ENCODE data around the gene RPS17.
A peak's percentile ranks its signal among the peaks of the same experiment; 100 is the strongest.

RPS17 gene

DNA sequence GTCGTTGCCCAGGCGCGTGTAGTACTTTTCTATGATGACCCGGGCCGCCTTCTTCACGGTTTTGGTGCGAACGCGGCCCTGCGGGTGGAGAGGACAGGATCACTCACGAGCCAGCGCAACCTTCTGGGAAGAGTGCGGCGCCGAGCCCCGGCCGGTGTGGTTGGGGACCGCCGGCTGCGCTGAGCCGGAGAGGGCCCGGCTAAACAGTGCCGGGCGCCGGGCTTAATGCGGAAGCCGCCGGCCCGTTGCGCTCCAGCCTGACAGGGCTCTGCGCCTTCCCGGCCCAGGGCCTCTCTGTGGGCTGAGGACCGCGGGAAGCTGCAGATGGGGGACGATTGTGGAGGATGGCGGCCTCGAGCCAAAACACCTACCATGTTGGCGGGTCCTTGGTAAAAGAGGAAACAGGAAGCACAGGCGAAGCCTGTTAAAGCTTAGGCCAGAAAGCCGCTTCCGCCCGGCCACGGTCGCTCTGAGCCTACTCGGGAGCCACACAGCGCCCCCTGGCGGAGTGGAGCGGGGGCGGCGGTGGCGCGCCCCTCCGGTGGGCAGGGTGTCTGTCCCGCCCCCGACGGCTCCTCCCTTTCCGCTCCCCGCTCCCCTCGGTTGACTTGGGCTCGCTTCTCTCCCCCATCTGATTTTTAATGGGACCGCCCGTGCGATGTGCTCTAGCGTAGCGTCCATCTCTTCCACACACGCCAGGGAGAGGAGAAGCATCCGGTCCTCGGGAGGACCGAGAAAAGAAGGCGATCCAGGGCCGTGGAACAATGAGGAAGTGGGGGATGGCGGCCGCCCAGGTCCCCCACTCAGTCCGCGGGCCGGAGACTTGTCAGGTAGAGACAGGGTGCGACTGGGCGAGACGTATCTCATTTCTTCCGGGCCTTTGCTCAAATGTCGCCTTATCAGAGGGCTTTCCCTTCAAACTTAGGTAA, at the start of gene RPS17:
TSS of gene RPS17 (minus strand) at position 403 of the 929 bp plus-strand sequence. CDS start at position 374, 29 bp downstream.
- Mint-ChIP-seq H3K36me3 (ENCODE audit: low read depth) (peaks cover 59% of the 10 kb centered on the region), H3K4me3 (peak within 1 kb of the TSS; percentile 99)

DNA sequence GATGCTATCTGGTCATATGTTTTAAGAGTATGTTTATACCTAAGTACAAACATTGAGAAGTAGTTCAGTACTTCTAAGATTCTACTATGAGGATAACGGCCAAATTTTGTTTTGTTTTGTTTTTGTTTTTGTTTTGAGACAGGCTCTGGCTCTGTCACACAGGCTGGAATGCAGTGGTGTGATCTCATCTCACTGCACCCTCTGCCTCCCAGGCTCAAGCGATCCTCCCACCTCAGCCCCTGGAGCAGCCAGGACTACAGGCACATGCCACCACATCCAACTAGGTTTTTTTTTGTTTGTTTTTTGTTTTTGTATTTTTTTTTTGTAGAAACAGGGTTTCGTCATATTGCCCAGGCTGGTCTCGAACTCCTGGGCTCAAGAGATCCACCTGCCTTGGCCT, 47.5 kb upstream of the RPS17 start:
- Mint-ChIP-seq H3K9me3 (no peaks in the 10 kb centered on the region), H3K27ac (no peak overlapping the region), H3K4me3 (no peak overlapping the region), H3K36me3 (ENCODE audit: low read depth) (no peaks in the 10 kb centered on the region), H3K27me3 (peaks cover 13% of the 10 kb centered on the region), H3K4me1 (ENCODE audit: low read depth) (no peaks in the 10 kb centered on the region)
- no peak for DNase-seq

More for the DNA sequence above, at the start of gene RPS17:
- Mint-ChIP-seq H3K27me3 (no peaks in the 10 kb centered on the region), H3K9me3 (no peaks in the 10 kb centered on the region), H3K4me1 (ENCODE audit: low read depth) (peaks cover 34% of the 10 kb centered on the region), H3K27ac (peak within 1 kb of the TSS; percentile 98)
- DNase-seq: peak; percentile 99

DNA sequence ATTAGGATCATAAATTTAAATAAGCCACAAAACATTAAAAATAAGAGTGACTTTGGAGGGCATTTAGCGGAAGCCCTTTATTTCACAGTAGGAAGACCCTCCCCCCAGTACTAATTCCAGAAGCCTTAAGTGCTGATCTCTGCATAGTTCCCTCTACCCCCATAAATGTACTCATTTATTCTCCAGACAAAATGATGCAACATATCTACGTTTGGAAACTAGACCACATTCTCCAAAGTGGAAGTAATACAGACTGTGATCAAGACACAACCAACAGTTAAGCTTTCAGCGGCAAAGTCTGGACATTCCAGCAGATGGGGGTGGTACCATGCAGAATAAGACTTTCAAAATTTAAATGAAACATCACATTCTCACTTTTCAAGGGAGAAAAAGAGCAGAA, 44.8 kb upstream of the RPS17 start:
- no peak for DNase-seq
- H3K4me3 Mint-ChIP-seq: no peak overlapping the region
- H3K27ac Mint-ChIP-seq: no peak overlapping the region
- no peaks in the 10 kb centered on the region for H3K36me3 Mint-ChIP-seq (ENCODE audit: low read depth)
- no peaks in the 10 kb centered on the region for H3K9me3 Mint-ChIP-seq
- H3K27me3 Mint-ChIP-seq: peaks cover 18% of the 10 kb centered on the region
- H3K4me1 Mint-ChIP-seq (ENCODE audit: low read depth): no peaks in the 10 kb centered on the region

DNA sequence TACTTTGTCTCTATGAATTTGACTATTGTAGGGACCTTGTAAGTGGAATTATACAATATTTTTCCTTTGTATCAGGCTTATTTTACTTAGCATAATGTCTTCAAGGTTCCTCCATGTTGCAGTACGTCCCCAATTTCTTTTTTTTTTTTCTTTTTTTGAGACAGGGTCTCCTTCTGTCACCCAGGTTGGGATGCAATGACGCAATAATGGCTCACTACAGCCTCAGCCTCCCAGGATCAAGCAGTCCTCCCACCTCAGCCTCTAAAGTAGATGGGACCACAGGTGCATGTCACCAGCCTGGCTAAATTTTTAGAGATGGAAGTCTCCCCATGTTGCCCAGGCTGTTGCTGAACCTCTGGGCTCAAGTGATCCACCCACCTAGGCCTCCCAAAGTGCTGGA, 40.5 kb upstream of the RPS17 start:
- Mint-ChIP-seq H3K27me3 (peaks cover 16% of the 10 kb centered on the region), H3K4me1 (ENCODE audit: low read depth) (no peaks in the 10 kb centered on the region), H3K27ac (no peak overlapping the region), H3K4me3 (no peak overlapping the region), H3K9me3 (no peaks in the 10 kb centered on the region), H3K36me3 (ENCODE audit: low read depth) (no peaks in the 10 kb centered on the region)
- DNase-seq: no peak

GRCh38 chr15:82575335-82575734, 35.1 kb upstream of the RPS17 start:
- H3K4me1 Mint-ChIP-seq (ENCODE audit: low read depth): no peaks in the 10 kb centered on the region
- no peaks in the 10 kb centered on the region for H3K36me3 Mint-ChIP-seq (ENCODE audit: low read depth)
- H3K27ac Mint-ChIP-seq: no peak overlapping the region
- peaks cover 37% of the 10 kb centered on the region for H3K27me3 Mint-ChIP-seq
- H3K4me3 Mint-ChIP-seq: no peak overlapping the region
- DNase-seq: no peak
- H3K9me3 Mint-ChIP-seq: no peaks in the 10 kb centered on the region

- Mint-ChIP-seq H3K27me3 (peaks cover 37% of the 10 kb centered on the region), H3K9me3 (no peaks in the 10 kb centered on the region), H3K36me3 (ENCODE audit: low read depth) (no peaks in the 10 kb centered on the region), H3K4me1 (ENCODE audit: low read depth) (no peaks in the 10 kb centered on the region), H3K4me3 (no peak overlapping the region), H3K27ac (no peak overlapping the region)
- DNase-seq: no peak
Observed at GRCh38 chr15:82572986-82573385, 32.7 kb upstream of the RPS17 start.

DNA sequence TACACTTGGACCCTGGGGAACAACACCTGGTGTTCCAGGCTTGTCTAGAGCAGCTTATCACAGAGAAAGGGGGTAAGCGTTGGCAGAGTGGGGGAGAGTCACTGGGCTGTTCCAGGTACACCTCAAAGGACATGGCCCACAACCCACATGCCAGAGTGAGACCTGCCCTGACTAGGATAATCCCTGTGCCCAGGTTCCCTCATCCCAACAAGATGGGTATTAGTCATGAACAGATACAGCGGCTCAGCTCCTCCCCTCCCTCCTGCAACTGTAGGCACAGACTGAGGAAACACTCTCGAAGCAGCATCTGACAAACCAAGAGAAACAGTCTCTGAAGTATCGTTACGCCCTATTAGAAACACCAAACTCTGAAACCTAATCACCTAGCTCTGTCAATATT, 32.1 kb upstream of the RPS17 start:
- Mint-ChIP-seq H3K9me3 (no peaks in the 10 kb centered on the region), H3K36me3 (ENCODE audit: low read depth) (no peaks in the 10 kb centered on the region), H3K27me3 (peaks cover 37% of the 10 kb centered on the region), H3K27ac (no peak overlapping the region), H3K4me1 (ENCODE audit: low read depth) (no peaks in the 10 kb centered on the region), H3K4me3 (no peak overlapping the region)
- DNase-seq: no peak

DNA sequence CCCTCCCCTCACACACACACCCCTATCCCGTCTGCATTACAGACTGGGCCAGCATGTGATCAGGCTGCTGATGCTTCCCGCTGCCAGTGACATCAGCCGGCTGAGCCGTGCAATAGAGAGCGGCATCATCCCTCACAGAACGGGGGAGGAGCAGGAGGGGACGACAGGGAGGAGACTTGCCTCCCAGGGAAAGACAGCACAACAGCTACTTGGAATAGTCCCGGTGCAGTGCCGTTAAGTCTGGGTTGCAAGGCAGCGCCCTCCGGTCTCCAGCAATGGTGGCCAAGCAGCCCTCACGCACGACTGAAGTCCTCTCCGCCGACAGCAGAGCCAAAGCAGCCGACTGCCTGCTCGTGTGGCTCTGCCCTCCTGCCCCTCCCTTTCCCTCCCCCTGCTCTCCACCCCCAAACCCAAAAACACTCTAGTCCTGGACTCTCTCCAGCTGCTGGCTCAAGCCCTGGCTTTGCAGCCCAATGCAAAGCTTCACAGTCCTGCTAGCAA, 31.5 kb upstream of the RPS17 start:
- H3K27me3 Mint-ChIP-seq: peaks cover 40% of the 10 kb centered on the region
- DNase-seq: no peak
- no peaks in the 10 kb centered on the region for H3K4me1 Mint-ChIP-seq (ENCODE audit: low read depth)
- H3K36me3 Mint-ChIP-seq (ENCODE audit: low read depth): no peaks in the 10 kb centered on the region
- no peak overlapping the region for H3K27ac Mint-ChIP-seq
- no peaks in the 10 kb centered on the region for H3K9me3 Mint-ChIP-seq
- H3K4me3 Mint-ChIP-seq: no peak overlapping the region

GRCh38 chr15:82570721-82571508, 30.7 kb upstream of the RPS17 start:
- no peaks in the 10 kb centered on the region for H3K9me3 Mint-ChIP-seq
- no peaks in the 10 kb centered on the region for H3K4me1 Mint-ChIP-seq (ENCODE audit: low read depth)
- no peak for DNase-seq
- no peak overlapping the region for H3K4me3 Mint-ChIP-seq
- H3K27ac Mint-ChIP-seq: no peak overlapping the region
- no peaks in the 10 kb centered on the region for H3K36me3 Mint-ChIP-seq (ENCODE audit: low read depth)
- H3K27me3 Mint-ChIP-seq: peaks cover 40% of the 10 kb centered on the region

DNA sequence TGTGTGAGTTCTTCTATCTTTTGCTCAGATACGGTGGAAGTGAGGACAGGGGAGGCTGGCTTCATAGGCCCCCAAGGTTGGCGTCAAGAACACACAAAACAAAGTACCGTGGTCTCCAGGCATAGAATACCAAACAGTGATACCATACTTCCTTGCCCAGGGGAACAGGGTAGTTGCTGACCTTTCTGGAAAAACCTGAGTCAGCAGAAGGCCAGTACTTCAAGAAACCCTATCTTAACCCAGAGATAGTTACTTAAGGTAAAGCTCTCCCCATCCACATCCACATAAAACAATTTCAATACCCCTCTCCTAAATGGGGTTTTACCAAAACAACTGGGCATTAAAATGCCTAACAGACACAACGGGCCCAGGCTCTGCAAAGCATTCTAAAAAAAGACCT, 29.6 kb upstream of the RPS17 start:
- peaks cover 32% of the 10 kb centered on the region for H3K27me3 Mint-ChIP-seq
- no peak overlapping the region for H3K4me3 Mint-ChIP-seq
- H3K36me3 Mint-ChIP-seq (ENCODE audit: low read depth): no peaks in the 10 kb centered on the region
- no peak for DNase-seq
- no peak overlapping the region for H3K27ac Mint-ChIP-seq
- H3K9me3 Mint-ChIP-seq: no peaks in the 10 kb centered on the region
- H3K4me1 Mint-ChIP-seq (ENCODE audit: low read depth): no peaks in the 10 kb centered on the region

GRCh38 chr15:82568986-82569385, 28.7 kb upstream of the RPS17 start:
- peaks cover 30% of the 10 kb centered on the region for H3K27me3 Mint-ChIP-seq
- no peaks in the 10 kb centered on the region for H3K4me1 Mint-ChIP-seq (ENCODE audit: low read depth)
- H3K4me3 Mint-ChIP-seq: no peak overlapping the region
- H3K9me3 Mint-ChIP-seq: no peaks in the 10 kb centered on the region
- no peak overlapping the region for H3K27ac Mint-ChIP-seq
- no peaks in the 10 kb centered on the region for H3K36me3 Mint-ChIP-seq (ENCODE audit: low read depth)
- DNase-seq: no peak

DNA sequence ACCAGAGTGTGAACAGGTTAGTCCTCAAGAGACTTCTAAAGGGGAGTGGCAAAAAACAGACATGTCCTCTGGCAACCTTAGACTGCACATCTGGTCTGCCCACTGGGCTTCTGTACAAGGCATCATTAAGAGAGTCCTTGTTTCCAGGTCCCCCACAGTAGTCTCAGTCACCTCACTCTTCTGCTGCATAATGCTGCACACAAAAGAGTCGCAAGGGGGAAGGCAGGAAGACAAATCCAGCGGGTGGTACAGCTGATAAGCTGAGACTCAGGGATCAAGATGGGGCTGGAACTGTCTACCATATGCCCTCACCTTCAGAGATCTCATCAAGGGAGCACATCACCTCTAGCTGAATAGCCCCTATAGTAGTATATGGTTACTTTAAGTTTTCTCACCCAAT, 27.4 kb upstream of the RPS17 start:
- no peaks in the 10 kb centered on the region for H3K36me3 Mint-ChIP-seq (ENCODE audit: low read depth)

DNA sequence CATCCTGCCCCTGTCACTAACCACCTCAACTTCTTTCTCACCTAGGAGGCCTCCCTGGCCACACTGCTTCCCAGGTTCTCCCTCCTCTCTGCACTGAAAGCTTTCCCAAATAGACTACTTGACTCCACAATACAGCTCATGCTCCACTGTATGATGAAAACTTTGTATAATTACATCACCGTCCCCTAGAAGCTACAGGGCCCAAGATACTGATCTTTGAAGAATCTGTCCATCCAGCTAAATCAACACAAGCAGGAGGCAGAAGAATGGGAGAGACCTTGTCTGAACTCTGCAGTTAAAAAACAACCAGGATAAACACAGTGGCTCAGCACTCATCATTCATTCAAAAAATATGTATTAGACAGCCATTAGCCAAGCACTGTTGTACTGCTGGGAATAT, 26.4 kb upstream of the RPS17 start:
- no peaks in the 10 kb centered on the region for H3K4me1 Mint-ChIP-seq (ENCODE audit: low read depth)
- H3K36me3 Mint-ChIP-seq (ENCODE audit: low read depth): no peaks in the 10 kb centered on the region
- DNase-seq: no peak
- H3K27me3 Mint-ChIP-seq: peaks cover 11% of the 10 kb centered on the region
- no peak overlapping the region for H3K4me3 Mint-ChIP-seq
- H3K27ac Mint-ChIP-seq: no peak overlapping the region
- H3K9me3 Mint-ChIP-seq: no peaks in the 10 kb centered on the region

More for the DNA sequence above, 27.4 kb upstream of the RPS17 start:
- H3K9me3 Mint-ChIP-seq: no peaks in the 10 kb centered on the region
- DNase-seq: no peak
- H3K27ac Mint-ChIP-seq: no peak overlapping the region
- no peak overlapping the region for H3K4me3 Mint-ChIP-seq
- peaks cover 21% of the 10 kb centered on the region for H3K27me3 Mint-ChIP-seq
- no peaks in the 10 kb centered on the region for H3K4me1 Mint-ChIP-seq (ENCODE audit: low read depth)

GRCh38 chr15:82558502-82558901, 18.2 kb upstream of the RPS17 start:
- Mint-ChIP-seq H3K9me3 (no peaks in the 10 kb centered on the region), H3K27ac (no peak overlapping the region), H3K4me1 (ENCODE audit: low read depth) (no peaks in the 10 kb centered on the region), H3K4me3 (no peak overlapping the region), H3K36me3 (ENCODE audit: low read depth) (no peaks in the 10 kb centered on the region), H3K27me3 (no peaks in the 10 kb centered on the region)
- DNase-seq: no peak

All from activated T-cell treated with anti-CD3 and anti-CD28 coated beads, Interleukin-2, amount 50 U/mL, for 24 hours (primary cell).